ENCODE results near the gene RBBP9.

- TF ChIP-seq YY1 (tag by site-specific recombination; IDR thresholded peaks at IDR 0.05) (no peak), ZNF214 (tag by site-specific recombination; IDR thresholded peaks at IDR 0.05; ENCODE audit: borderline replicate concordance) (no peak), ZNF157 (tag by site-specific recombination; IDR thresholded peaks at IDR 0.05) (no peak), CTCF (tag by site-specific recombination; IDR thresholded peaks at IDR 0.05) (no peak), PRDM4 (tag by site-specific recombination; IDR thresholded peaks at IDR 0.05) (no peak), PRDM1 (tag by site-specific recombination; IDR thresholded peaks at IDR 0.05) (no peak), ZNF768 (tag by site-specific recombination; IDR thresholded peaks at IDR 0.05) (no peak)
These were observed 16.2 kb upstream of the RBBP9 start for GRCh38 chr20:18513208-18513607.
